GM12878 (cell line): Measurements from ENCODE around the gene ANXA3. TPM values are rescaled to one million over a fixed set of nuclear protein-coding genes. Genes with fewer than 3 reads are reported as not detected.

Experiments used
- ATAC-seq: fragments of 200-7000 bp; cut with Tn5 transposase; 3 replicates; pipeline ENCODE4 v1.9.1; 2020; ENCODE audit warnings: mild to moderate bottlenecking, moderate library complexity
- BruUV-seq: library from RNA; stranded (reverse); fragments of 400-500 nt; replicated peaks from 2 replicates; lab custom pipeline; 2021; lab: Mats Ljungman, UMichigan
- CTCF ChIA-PET: fragments of 300-600 bp; sonication (Branson Sonifier 250); formaldehyde crosslinking; extraction: SDS; loops from one replicate; lab custom pipeline; 2021; ENCODE audit warnings: inconsistent platforms; lab: Yijun Ruan, JAX
- POLR2A ChIA-PET: fragments of 350-600 bp; formaldehyde crosslinking; extraction: SDS; loops from one replicate; lab custom pipeline; 2021; ENCODE audit warnings: inconsistent platforms; lab: Charles Lee
- RAD21 ChIA-PET: fragments of 300-600 bp; sonication (Branson Sonifier 250); formaldehyde crosslinking; loops from one replicate; lab custom pipeline; 2023; ENCODE audit warnings: antibody characterized with exemption; ENCODE audit not compliant: unreplicated experiment; lab: Charles Lee
- SMC1A ChIA-PET: fragments of 300-600 bp; sonication (Branson Sonifier 250); formaldehyde crosslinking; loops from one replicate; lab custom pipeline; 2023; ENCODE audit not compliant: unreplicated experiment, uncharacterized antibody; lab: Charles Lee
- DNase-seq: peaks from one replicate; pipeline ENCODE4 v3.0.0-alpha.2; 2011; ENCODE audit warnings: low read depth, low spot score
- FAIRE-seq: peaks from 3 replicates; lab custom pipeline; 2011; peaks lifted over from hg19 to GRCh38; lab: Jason Lieb, UNC
- H2AFZ ChIP-seq: 2 replicates; pipeline ENCODE4 v1.6.0; 2011; ENCODE audit warnings: low read depth, low read length, control low read depth; ENCODE audit not compliant: control insufficient read depth
- H3K27ac ChIP-seq: 2 replicates; pipeline ENCODE4 v1.5.1; 2011; ENCODE audit warnings: control low read depth; ENCODE audit not compliant: control insufficient read depth, insufficient read depth
- H3K27me3 ChIP-seq, 2 experiments: replicated peaks in 1 of 2; 2 replicates each; pipeline versions ENCODE4 v1.6.0 to v1.6.1; 2011; ENCODE audit warnings: low read length in 1 of 2; ENCODE audit not compliant: control insufficient read depth in 2 of 2, insufficient read depth in 2 of 2
- H3K36me3 ChIP-seq, 2 experiments: 2 replicates each; pipeline ENCODE4 v1.5.1; 2011; ENCODE audit warnings: low read length in 1 of 2; ENCODE audit not compliant: control insufficient read depth in 2 of 2, insufficient read depth in 2 of 2
- H3K4me1 ChIP-seq: 2 replicates; pipeline ENCODE4 v1.6.1; 2011; ENCODE audit warnings: mild to moderate bottlenecking, low read length, moderate library complexity, mixed read lengths; ENCODE audit not compliant: control insufficient read depth, insufficient read depth
- H3K4me2 ChIP-seq: 2 replicates; pipeline ENCODE4 v1.6.0; 2011; ENCODE audit warnings: control low read depth; ENCODE audit not compliant: control insufficient read depth, insufficient read depth
- H3K4me3 ChIP-seq: fragments of 200-600 bp; sonication (generic); 2 replicates; pipeline ENCODE4 v1.5.1; 2016
- H3K79me2 ChIP-seq: 2 replicates; pipeline ENCODE4 v1.6.0; 2011; ENCODE audit warnings: low read length; ENCODE audit not compliant: control insufficient read depth, insufficient read depth
- H3K9ac ChIP-seq: 2 replicates; pipeline ENCODE4 v1.8.0; 2011; ENCODE audit warnings: low read length, control low read depth, mixed read lengths; ENCODE audit not compliant: control insufficient read depth, insufficient read depth
- H3K9me3 ChIP-seq: replicated peaks from 3 replicates; pipeline ENCODE4 v1.5.1; 2011; ENCODE audit warnings: mild to moderate bottlenecking, low read length; ENCODE audit not compliant: control insufficient read depth, insufficient read depth
- H4K20me1 ChIP-seq: 2 replicates; pipeline ENCODE4 v1.6.0; 2011; ENCODE audit not compliant: control insufficient read depth, insufficient read depth
- CBFB ChIP-seq: IDR thresholded peaks from 2 replicates; pipeline ENCODE4 v1.6.1; 2016; ENCODE audit warnings: antibody characterized with exemption, low read depth
- CBX3 ChIP-seq: fragments of 200-600 bp; sonication (generic); IDR thresholded peaks from 2 replicates; pipeline ENCODE4 v1.6.1; 2016; ENCODE audit warnings: low read depth, borderline replicate concordance
- CBX5 ChIP-seq: sonication (generic); IDR thresholded peaks from 2 replicates; pipeline ENCODE4 v1.6.1; 2016; ENCODE audit warnings: low read depth, moderate library complexity, mild to moderate bottlenecking, inconsistent platforms
- CHD2 ChIP-seq: IDR thresholded peaks from 2 replicates; pipeline ENCODE4 v1.6.1; 2011; ENCODE audit warnings: low read depth, low read length, improper control_type of control experiment, borderline replicate concordance
- EP300 ChIP-seq, 2 experiments: fragments of 150-350 bp in 1 of 2; IDR thresholded peaks; 2 replicates each; pipeline ENCODE4 v1.6.1; 2011 to 2012; ENCODE audit warnings: low read depth in 2 of 2, low read length in 2 of 2, borderline replicate concordance in 1 of 2, improper control_type of control experiment in 1 of 2, inconsistent platforms in 1 of 2; ENCODE audit not compliant: control insufficient read depth in 1 of 2
- ESRRA ChIP-seq: IDR thresholded peaks from 2 replicates; pipeline ENCODE4 v1.6.1; 2012; ENCODE audit warnings: mild to moderate bottlenecking, low read length, improper control_type of control experiment
- FOXK2 ChIP-seq: fragments of 450-650 bp; IDR thresholded peaks from 2 replicates; pipeline ENCODE4 v1.6.1; 2017; ENCODE audit warnings: mild to moderate bottlenecking, moderate library complexity
- HSF1 ChIP-seq: fragments of 150-350 bp; IDR thresholded peaks from 2 replicates; pipeline ENCODE4 v1.6.1; 2014; ENCODE audit warnings: mild to moderate bottlenecking, low read depth, low read length
- IRF4 ChIP-seq: IDR thresholded peaks from 2 replicates; pipeline ENCODE4 v1.6.1; 2011; ENCODE audit warnings: low read depth, low read length
- NBN ChIP-seq: fragments of 450-650 bp; IDR thresholded peaks from 2 replicates; pipeline ENCODE4 v1.6.1; 2016
- NR2F1 ChIP-seq: fragments of 450-650 bp; conservative IDR thresholded peaks from 2 replicates; pipeline ENCODE4 v1.6.1; 2017; ENCODE audit warnings: mild to moderate bottlenecking
- SPI1 ChIP-seq: IDR thresholded peaks from 2 replicates; pipeline ENCODE4 v1.6.1; 2011; ENCODE audit warnings: low read depth, mild to moderate bottlenecking, low read length, moderate library complexity, borderline replicate concordance; ENCODE audit not compliant: insufficient read depth
- SRF ChIP-seq, 2 experiments: IDR thresholded peaks; 2 replicates each; pipeline ENCODE4 v1.6.1; 2011; ENCODE audit warnings: low read depth in 2 of 2, low read length in 2 of 2, mild to moderate bottlenecking in 1 of 2, moderate library complexity in 1 of 2
- STAT3 ChIP-seq: IDR thresholded peaks from 2 replicates; pipeline ENCODE4 v1.6.1; 2011; ENCODE audit warnings: low read depth, low read length, improper control_type of control experiment
- ZBED1 ChIP-seq: IDR thresholded peaks from 2 replicates; pipeline ENCODE4 v1.6.1; 2016; ENCODE audit warnings: borderline replicate concordance
- ZNF24 ChIP-seq: fragments of 450-650 bp; IDR thresholded peaks from 2 replicates; pipeline ENCODE4 v1.6.1; 2017; ENCODE audit warnings: antibody characterized with exemption, mild to moderate bottlenecking
- ZNF384 ChIP-seq: IDR thresholded peaks from 2 replicates; pipeline ENCODE4 v1.6.1; 2012; ENCODE audit warnings: low read depth, mild to moderate bottlenecking, low read length, improper control_type of control experiment, borderline replicate concordance
- WGBS: methylation state at CpG from one replicate; pipeline ENCODE4 v1.1.6; 2016; ENCODE audit warnings: low lambda C conversion rate; ENCODE audit not compliant: insufficient replicate concordance, insufficient coverage; ENCODE audit errors: missing lambda C conversion rate; 5-methylcytosine and 5-hydroxymethylcytosine counted together
- in situ Hi-C: fragments of 300-500 bp; cut with MboI; formaldehyde crosslinking; loops from 9 replicates; pipeline ENCODE4 v1.14.3; 2018; ENCODE audit warnings: mixed read lengths
- intact Hi-C: fragments of 100-400 bp; cut with micrococcal nuclease; formaldehyde crosslinking; loops from one replicate; pipeline ENCODE4 v1.14.2; 2022; ENCODE audit not compliant: unreplicated experiment
- polyA plus RNA-seq, 11 experiments: library from polyadenylated mRNA; depleted of rRNA in 4 of 11; unstranded in 6 of 11; stranded (reverse) in 5 of 11; fragments of >200 nt; fragmentation: Nextera tagmentation in 4 of 11; fragmentation: Illumina TruSeq in 1 of 11; extraction: Ambion mirVana in 4 of 11; extraction: Trizol in 1 of 11; gene quantifications; 1 replicate in 1 of 11; 2 replicates in 10 of 11; pipeline versions ENCODE4 v1.2.1 to v1.2.3, GENCODE V29; 2011 to 2016; ENCODE audit warnings: inconsistent platforms in 2 of 11, missing spikeins in 2 of 11, low read depth in 1 of 11
- total RNA-seq, 4 experiments: library from RNA; depleted of rRNA in 3 of 4; stranded (reverse); fragments of >200 nt in 3 of 4; fragmentation: Illumina TruSeq in 1 of 4; extraction: Trizol in 1 of 4; gene quantifications; 2 replicates each; pipeline versions ENCODE4 v1.2.1 to v1.2.3, GENCODE V29; 2013 to 2021
- TF ChIP-seq, protein P1 (sequence below): fragments of 450-650 bp; IDR thresholded peaks from 2 replicates; pipeline ENCODE4 v1.6.1; 2016; ENCODE audit warnings: mild to moderate bottlenecking

Gene ANXA3
- total and polyA plus RNA-seq, 10 of the 15 experiments (the other 5 are each of a cell fraction or from before 2014, with no cell fraction given), result 0.28 to 14.7 (median 0.91) TPM

GRCh38 chr4:78654807-78655206 lies 103.2 kb downstream of the ANXA3 start:
- peaks cover 27% of the 10 kb centered on the region for H3K4me1 ChIP-seq
- SMC1A ChIA-PET, result interaction anchor here (1.4 to 2.5 kb wide), 2 partner anchors 10 to 117 kb away, joined by 3 to 16 read pairs; no protein-coding TSS in a partner anchor
- POLR2A ChIA-PET, result interaction anchor here (0.9 kb wide), 1 partner anchor 118 kb away, joined by 3 read pairs; no protein-coding TSS in a partner anchor
- no peak overlapping the region for H3K4me3 ChIP-seq
- no peaks in the 10 kb centered on the region for H4K20me1 ChIP-seq
- BruUV-seq, result no TSS peak
- no peak for TF ChIP-seq SPI1
- no peak for TF ChIP-seq FOXK2
- TF ChIP-seq HSF1, result no peak
- TF ChIP-seq ZBED1, result no peak
- no peak for TF ChIP-seq CBX5
- TF ChIP-seq IRF4, result no peak
- no peak for TF ChIP-seq STAT3
- TF ChIP-seq ESRRA, result no peak
- no peak for TF ChIP-seq CHD2
- no peak for TF ChIP-seq NR2F1
- TF ChIP-seq SRF (IDR thresholded peaks at IDR 0.05; ENCODE audit: low read depth in 2 of 2, low read length in 2 of 2), result no peak
- no peak for TF ChIP-seq NBN
- TF ChIP-seq, protein P1, sequence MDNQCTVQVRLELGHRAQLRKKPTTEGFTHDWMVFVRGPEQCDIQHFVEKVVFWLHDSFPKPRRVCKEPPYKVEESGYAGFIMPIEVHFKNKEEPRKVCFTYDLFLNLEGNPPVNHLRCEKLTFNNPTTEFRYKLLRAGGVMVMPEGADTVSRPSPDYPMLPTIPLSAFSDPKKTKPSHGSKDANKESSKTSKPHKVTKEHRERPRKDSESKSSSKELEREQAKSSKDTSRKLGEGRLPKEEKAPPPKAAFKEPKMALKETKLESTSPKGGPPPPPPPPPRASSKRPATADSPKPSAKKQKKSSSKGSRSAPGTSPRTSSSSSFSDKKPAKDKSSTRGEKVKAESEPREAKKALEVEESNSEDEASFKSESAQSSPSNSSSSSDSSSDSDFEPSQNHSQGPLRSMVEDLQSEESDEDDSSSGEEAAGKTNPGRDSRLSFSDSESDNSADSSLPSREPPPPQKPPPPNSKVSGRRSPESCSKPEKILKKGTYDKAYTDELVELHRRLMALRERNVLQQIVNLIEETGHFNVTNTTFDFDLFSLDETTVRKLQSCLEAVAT, result no peak
- no peak for TF ChIP-seq ZNF24
- no peak for TF ChIP-seq EP300 (IDR thresholded peaks at IDR 0.05; ENCODE audit: borderline replicate concordance in 1 of 2, control insufficient read depth in 1 of 2, low read depth in 2 of 2, low read length in 2 of 2)
- no peak for TF ChIP-seq CBFB
- no peak for TF ChIP-seq CBX3
- TF ChIP-seq ZNF384, result no peak
- no peaks in the 10 kb centered on the region for H3K36me3 ChIP-seq
- no peak for ATAC-seq
- in situ Hi-C loops, result no loop called here
- no peak overlapping the region for H3K9ac ChIP-seq
- H3K4me2 ChIP-seq, result no peak overlapping the region
- FAIRE-seq, result no peak
- no peak overlapping the region for H2AFZ ChIP-seq
- DNase-seq, result no peak
- WGBS, result 82% methylated on average over 1 of the region's 1 CpG
- RAD21 ChIA-PET, result interaction anchor here (1.2 to 1.7 kb wide), 3 partner anchors 13 to 38 kb away, joined by 3 to 5 read pairs (median 5); no protein-coding TSS in a partner anchor
- H3K79me2 ChIP-seq, result no peaks in the 10 kb centered on the region
- H3K9me3 ChIP-seq, result no peaks in the 10 kb centered on the region
- no peak overlapping the region for H3K27ac ChIP-seq
- H3K27me3 ChIP-seq, result no peaks in the 10 kb centered on the region
- intact Hi-C loops, result no loop called here
- CTCF ChIA-PET, result interaction anchor here (1.1 to 1.8 kb wide), 4 partner anchors 9 to 63 kb away, joined by 3 to 6 read pairs (median 3); no protein-coding TSS in a partner anchor
